NCI-H2107 treated with DMSO at 0.1 percent for 48 hours (cell line): ENCODE data around the gene UNC13A.

Experiments used
- DNase-seq: peaks from one replicate; lab custom pipeline; 2025; ENCODE audit not compliant: unreplicated experiment; lab: John Stamatoyannopoulos, UW

Gene UNC13A

GRCh38 chr19:17687857-17688784, at the start of gene UNC13A:
Gene UNC13A, minus strand, starts transcription at chr19:17688354. Its CDS starts 155 bp downstream, at chr19:17688199.
- no peak for DNase-seq

GRCh38 chr19:17737690-17738153, 49.6 kb upstream of the UNC13A start:
- no peak for DNase-seq

- DNase-seq, result no peak
These were observed 47.3 kb upstream of the UNC13A start for GRCh38 chr19:17735410-17735809.

GRCh38 chr19:17734146-17734545, 46.0 kb upstream of the UNC13A start:
- DNase-seq, result no peak

- DNase-seq, result no peak
These were observed 45.0 kb upstream of the UNC13A start for GRCh38 chr19:17733127-17733526.

- no peak for DNase-seq
These were observed 39.7 kb upstream of the UNC13A start for GRCh38 chr19:17727843-17728242.

- DNase-seq, result no peak
These were observed 39.0 kb upstream of the UNC13A start for GRCh38 chr19:17726964-17727773.

- no peak for DNase-seq
These were observed 38.1 kb upstream of the UNC13A start for GRCh38 chr19:17726136-17726741.

- no peak for DNase-seq
These were observed 37.4 kb upstream of the UNC13A start for GRCh38 chr19:17725422-17726078.

GRCh38 chr19:17724655-17725054, 36.5 kb upstream of the UNC13A start:
- DNase-seq, result no peak

- no peak for DNase-seq
These were observed 34.6 kb upstream of the UNC13A start for GRCh38 chr19:17722655-17723240.

- DNase-seq, result no peak
These were observed 33.7 kb upstream of the UNC13A start for GRCh38 chr19:17721821-17722220.

- no peak for DNase-seq
These were observed 33.0 kb upstream of the UNC13A start for GRCh38 chr19:17721111-17721628.

- DNase-seq, result no peak
These were observed 32.3 kb upstream of the UNC13A start for GRCh38 chr19:17720440-17720839.

- no peak for DNase-seq
These were observed 31.7 kb upstream of the UNC13A start for GRCh38 chr19:17719730-17720400.

GRCh38 chr19:17718947-17719711, 31.0 kb upstream of the UNC13A start, which contains the start of gene MAP1S:
Gene MAP1S, plus strand, starts transcription at chr19:17719480. Its CDS starts 23 bp downstream, at chr19:17719503.
- DNase-seq, result no peak

GRCh38 chr19:17718550-17718946, 30.4 kb upstream of the UNC13A start:
- DNase-seq, result no peak

GRCh38 chr19:17716309-17716929, 28.3 kb upstream of the UNC13A start:
- DNase-seq, result no peak
